ENCODE measurements around the gene SLC1A2.

The SLC1A2 gene

DNA sequence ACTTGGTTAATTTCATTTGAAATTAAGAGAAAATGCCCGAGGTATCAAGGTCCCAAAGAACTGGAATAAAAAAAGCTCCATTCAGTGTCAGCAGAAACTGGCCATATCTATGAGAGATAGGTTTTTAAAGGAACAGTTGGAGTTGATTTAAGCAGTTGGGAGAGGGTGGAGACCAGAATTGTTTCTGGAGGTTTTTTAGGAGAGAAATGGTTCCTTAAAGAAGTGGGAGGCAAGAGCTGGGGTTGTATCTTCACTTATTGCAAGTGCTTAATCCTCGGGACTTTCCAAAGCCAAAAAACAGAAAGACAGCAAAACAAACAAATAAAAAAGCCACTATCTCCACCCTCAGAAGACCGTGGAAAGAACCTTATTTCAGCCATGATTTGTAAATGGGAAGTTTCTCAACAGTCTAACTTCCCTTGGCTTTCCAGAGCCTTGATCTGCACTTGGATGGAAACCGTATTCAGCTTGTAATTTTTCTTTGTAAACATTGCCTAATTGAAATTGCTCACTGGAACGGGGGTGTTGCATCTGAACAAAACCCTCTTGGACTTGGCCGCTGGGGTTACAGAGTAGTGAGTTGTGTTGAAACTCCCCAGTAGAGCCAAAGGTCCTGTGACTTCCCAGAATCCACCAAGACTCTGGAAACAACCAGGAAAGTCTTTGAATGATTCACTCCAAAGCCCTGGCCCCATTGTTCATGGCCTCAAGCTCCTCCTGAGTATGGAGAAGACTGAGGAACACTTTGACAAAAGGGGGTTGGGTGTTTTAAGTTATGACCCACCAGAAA, 115.6 kb downstream of the SLC1A2 start:
- no peak for DNase-seq (ENCODE audit: low read depth in 2 of 2)

DNA sequence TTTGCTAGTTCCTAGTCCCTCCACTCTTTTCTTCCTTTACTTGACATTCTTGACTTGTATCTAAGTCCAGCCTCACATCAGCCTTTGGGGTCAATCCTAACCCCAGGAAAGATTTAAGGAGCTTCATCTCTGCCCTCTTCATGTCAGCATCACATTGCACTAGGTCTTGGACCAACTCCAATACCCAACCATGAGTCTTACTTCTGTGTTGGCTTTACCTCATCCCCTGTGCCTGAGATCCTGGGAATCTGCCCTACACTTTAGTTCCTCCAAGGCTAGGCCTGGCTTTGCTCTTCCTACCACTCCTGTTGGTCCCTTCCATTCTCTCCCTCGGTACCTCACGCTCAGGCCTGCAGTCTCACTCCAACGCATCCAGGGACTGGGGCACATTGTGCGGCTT, 117.0 kb downstream of the SLC1A2 start:
- no peak for DNase-seq (ENCODE audit: low read depth in 2 of 2)

DNA sequence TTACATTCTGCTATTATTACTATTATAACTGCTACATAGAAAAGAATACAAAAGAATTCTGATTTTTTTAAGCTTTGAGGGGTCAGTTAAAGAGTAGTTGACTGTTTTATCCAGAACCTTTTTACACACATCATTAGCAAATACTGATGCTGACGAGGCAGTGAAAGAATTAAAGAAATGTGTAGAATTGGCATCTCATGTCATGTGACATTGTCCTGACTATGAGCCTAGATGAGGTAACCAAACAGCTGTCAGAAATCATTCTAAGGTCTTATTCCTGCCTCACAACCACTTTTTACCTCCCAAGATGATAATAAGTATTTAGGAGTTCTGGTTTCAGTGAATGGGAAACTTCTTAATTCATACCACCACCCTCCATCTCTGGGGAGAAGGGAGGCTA, 121.0 kb downstream of the SLC1A2 start:
- DNase-seq (ENCODE audit: low read depth in 2 of 2), result no peak

DNA sequence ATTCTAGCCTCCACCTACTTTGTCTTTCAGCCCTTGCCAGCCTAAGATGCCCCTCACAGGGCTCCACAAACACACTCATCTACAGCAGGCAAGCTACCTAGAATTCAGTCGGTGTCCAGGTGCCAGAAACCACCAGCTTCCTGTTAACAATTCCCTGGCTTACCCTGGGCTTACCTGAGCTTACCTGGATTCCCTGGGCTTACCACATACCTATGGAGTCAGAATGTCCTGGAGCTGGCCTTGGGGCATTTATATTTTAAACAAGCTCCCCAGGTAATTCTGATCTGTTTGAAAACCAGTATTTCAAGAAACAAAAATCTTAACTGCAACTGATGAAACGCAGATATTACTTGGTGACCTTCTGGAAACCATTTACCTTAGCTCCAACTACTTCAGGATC, 123.6 kb downstream of the SLC1A2 start:
- no peak for DNase-seq (ENCODE audit: low read depth in 2 of 2)

DNA sequence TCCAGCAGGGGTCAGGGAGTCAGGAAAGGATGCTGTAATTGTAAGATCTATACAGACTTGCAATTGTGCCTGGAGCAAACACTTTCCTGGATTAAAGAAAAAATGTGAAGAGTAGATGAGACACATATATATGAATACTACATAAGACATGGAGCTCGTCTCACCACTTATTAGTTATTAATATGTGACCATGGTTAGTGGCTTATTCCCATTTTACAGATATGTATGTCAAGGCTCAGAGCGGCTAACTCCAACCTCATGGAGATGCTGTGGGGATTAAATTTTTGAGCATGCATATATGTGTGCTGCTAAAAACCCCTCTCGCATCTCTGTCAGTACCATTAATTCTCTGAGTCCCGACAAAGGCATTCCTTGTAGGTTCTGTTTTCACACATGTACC, 125.7 kb downstream of the SLC1A2 start:
- DNase-seq (ENCODE audit: low read depth in 2 of 2), result no peak

DNA sequence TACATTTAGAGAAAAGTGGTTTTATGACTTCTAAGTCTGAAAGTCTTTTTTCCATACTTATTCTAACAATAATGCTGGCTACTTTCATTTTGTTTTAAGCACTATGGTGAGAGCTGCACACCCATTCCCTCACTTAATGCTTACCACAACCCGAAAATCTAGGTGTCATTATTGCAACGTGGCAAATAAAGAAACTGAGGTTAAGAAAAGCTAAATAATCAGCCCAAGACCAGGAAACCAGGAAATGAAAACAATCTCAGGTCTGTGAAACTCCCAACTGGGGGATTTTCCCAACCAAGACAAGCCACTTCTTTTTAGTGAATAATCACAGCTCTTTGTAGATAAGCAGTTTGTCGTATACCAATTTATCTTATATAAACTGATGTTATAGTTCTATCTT, 126.3 kb downstream of the SLC1A2 start:
- no peak for DNase-seq (ENCODE audit: low read depth in 2 of 2)

DNA sequence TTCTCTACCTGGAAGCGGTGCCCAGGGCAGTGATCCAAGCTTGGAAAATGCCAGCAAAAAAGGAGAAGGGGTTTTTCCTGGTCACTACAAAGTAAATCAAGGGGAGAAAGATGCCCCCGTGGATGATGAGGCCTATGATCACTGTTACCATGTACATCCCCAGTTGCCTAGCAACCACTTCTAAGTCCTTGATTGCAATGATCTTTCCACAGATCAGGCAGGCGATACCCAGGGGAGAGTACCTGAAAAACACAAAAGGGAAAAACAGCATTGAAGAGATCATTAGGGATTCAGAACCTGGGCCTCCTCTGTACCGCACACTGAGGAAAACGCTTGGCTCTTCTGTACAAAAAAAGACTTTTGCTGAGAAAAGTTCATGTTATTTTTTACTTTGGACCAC, 127.1 kb downstream of the SLC1A2 start:
- DNase-seq (ENCODE audit: low read depth in 2 of 2), result no peak

DNA sequence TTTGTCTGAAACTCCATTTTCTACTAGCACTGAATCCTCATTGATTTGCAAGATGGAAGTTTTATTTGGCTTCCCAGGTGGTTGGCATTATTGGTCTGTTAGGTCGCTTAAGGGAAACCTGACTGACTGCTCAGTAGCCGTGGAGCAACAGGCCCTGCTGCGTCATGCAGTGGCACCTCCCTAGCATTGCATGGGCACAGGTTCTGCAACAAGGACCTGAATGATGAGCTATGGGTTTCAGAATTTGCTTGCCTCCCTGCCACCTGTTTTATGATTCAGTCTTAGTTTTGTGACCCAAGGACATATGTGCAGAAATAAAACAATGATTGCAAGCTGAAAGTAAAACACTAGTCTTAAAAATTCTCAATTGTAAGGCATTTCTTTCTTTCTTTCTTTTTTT, 128.5 kb downstream of the SLC1A2 start:
- DNase-seq (ENCODE audit: low read depth in 2 of 2), result no peak

DNA sequence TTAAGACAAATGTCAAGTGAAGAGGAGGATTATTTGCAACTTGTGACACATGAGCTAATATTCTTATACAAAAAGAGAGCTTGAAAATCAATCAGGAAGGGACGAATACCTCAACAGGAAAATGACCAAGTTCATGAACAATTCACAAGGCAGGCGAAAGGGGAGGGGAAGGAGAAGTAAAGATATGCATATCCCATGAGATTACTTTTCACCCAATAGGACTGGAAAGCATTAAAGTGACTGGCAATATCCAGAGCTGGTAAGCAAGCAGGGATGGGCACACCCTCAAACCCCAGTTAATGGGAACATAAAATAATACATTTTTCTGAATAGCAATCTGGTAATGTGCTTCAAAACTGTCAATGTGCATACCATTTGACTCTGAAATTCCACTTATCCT, 129.5 kb downstream of the SLC1A2 start:
- DNase-seq (ENCODE audit: low read depth in 2 of 2), result no peak

DNA sequence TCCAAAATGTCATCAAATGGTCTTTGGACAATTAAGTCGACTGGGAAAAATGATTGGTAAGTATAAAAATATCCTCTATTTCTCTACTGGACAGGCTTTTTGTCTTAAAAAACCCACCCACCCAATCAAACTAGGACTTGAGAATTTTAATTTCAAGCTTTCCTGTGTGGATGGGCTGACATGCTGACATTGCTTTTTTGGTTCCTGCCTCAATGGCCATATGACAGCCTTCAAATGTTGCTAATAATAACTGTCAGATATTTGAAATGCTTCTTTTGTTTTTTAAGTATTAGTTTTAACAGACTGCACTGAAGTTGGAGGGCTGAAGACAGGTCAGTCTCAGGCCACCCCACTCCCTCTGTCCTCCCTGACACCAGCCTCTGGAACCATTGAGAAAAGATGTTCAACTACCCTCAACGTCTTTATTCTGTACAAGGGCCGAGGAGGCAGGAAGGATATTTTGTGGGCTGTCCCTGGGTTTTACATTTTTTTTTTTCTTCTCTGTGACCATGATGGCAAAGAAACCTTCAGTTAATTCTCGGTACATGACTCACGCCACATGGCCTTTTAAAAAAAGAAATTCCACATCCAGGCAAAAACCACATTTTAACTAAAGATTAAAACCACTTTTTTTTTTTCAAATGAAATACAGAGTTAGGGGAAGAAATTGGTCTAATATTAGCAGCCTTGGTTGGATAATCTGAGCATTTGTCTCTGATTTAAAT, 130.4 kb downstream of the SLC1A2 start:
- no peak for DNase-seq (ENCODE audit: low read depth in 2 of 2)

DNA sequence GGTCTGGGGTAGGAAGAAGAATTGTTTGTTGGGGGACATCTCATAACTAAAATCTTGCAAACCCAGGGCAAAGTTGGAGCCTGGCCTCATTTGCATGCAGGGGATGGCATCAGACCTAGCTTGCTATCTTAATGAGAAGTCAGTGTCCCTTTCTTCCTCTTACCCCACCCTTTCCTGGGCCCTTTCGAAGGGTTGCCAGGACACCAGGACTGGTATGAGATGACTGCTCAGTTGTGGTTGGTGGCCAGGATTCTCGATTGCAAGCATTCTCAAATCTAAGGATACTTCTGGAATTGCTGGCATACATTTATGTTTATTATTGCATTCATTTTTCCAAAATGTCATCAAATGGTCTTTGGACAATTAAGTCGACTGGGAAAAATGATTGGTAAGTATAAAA, 131.0 kb downstream of the SLC1A2 start:
- DNase-seq (ENCODE audit: low read depth in 2 of 2), result no peak

DNA sequence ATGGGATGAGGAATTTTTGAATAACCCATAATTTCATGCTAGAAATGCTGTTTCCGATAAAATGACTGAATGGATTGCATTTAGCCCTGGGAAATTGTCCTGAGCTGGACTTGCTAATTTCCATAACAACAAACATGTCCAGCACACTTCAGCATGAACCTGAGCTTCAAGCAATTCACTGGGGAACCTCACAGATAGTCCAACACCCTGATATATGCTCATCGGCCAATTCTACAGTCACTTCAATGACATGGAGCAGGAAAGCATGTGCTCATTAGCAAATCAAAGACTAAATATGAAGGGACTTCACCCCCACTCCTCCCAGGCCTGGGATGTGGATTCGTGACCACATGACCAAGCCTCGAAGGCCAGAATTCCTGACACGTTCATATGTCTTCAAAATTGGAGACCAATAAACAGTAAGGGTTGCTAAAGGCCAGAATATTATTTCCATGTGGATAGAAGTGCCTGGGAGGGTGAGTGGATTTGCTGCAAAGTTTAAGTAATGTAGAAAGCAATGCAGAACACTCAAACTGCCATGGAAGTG, 131.9 kb downstream of the SLC1A2 start:
- no peak for DNase-seq (ENCODE audit: low read depth in 2 of 2)

DNA sequence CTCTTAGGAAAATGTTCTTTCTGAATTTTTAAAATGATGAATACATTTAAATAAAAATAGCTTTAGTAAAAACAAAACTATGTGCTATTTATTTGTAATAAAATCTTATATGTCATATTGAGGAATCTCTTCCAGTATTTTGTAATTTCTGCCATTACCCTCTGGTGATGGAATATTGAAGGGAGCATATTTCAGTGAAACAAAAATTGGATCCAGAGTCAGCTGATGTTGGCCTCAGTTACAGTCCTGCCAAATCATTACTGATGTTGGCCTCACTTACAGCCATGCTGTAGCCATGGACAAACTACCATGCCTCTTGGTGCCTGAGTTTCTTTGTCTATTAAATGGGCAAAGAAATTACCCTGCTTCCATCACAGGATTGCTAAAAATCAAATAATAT, 133.2 kb downstream of the SLC1A2 start:
- DNase-seq (ENCODE audit: low read depth in 2 of 2), result no peak

DNA sequence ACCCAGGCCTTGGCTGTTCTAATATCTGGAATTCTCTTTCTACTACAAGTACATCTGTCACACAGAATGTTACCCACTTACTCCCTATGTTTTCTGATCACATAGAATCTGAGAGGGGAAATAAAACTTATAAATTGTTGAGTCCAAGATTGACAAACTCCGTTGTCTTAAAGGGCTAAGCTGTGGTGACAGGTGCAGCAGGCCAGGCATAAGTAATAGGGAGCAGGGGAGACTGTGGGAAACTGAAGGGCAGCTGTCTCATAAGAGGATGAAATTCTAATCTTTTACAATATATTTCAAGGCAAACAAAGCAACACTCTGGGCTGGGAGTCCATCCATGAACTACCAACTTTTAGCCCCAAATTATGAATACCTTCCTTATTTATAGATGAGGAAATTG, 133.9 kb downstream of the SLC1A2 start:
- no peak for DNase-seq (ENCODE audit: low read depth in 2 of 2)

DNA sequence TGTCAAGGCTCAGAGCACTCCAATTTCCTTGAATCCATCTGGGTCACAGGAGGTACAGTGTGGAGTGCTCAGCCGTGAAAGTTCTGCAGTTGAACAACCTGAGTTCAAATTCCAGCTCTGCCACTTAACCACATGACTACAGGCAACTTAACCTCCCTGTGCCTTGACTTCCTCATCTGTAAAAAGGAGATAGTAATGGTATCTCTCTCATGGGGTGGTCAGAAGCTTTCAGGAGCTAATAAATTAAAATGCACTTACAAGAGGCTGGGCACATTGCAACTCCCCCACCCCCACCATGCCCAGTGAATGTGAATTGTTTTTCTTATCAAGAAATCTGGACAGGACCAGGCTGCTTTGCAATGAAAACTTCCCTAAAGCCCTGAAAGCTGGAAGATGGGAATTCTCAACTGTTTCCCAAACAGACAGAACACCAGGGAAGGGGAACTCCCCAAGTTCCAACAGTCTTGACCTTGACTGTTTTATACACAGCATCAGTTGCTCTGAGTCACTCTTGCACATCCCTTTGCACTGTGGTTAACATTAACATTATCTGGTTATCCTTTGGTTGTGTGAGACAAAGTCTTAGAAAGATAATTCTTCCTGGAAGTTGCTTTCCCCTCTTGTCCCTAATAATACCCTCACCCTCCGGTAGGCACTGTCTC, 137.0 kb downstream of the SLC1A2 start:
- DNase-seq (ENCODE audit: low read depth in 2 of 2), result no peak

DNA sequence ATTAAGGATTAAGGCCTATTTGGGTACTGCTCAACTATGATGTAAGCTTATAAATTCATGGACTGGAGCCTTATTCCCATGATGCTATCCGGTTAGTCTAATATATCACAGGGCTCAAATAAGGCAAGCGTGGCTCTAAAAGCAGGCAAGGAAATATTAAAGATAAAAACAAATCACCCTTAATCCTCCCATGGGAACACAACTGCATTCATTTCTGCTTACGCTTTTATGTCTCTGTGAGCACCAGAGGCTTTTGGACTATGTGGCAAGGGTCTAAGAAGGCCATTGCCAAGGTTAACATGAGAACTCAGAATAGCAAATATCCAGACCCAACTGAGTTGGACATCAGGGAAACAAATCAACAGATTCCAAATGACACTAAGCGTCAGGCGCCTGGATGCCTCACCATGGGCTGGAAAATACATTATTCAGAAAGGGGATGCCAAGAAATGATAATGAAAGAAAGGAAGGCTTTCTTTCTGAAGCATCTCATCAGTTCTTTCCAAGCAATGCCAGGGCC, 138.1 kb downstream of the SLC1A2 start:
- DNase-seq (ENCODE audit: low read depth in 2 of 2), result no peak

DNA sequence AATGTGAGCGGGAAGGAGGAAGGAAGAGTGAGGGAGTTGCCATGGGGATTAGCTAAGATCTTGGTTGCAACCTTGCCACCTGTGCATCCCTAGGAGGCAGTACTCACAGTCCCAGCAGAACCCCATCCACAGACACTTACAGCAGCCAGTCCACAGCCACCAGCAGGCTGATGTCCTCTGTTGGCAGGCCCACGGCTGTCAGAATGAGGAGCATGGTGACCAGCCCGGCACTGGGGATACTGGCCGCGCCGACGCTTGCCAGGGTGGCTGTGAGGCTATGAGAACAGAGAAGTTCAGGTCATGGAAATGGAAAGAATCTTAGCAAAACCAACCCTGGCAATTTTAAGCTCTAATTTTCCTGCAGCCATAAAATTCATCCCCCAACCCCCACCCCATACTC, 138.6 kb downstream of the SLC1A2 start:
- DNase-seq (ENCODE audit: low read depth in 2 of 2), result no peak

DNA sequence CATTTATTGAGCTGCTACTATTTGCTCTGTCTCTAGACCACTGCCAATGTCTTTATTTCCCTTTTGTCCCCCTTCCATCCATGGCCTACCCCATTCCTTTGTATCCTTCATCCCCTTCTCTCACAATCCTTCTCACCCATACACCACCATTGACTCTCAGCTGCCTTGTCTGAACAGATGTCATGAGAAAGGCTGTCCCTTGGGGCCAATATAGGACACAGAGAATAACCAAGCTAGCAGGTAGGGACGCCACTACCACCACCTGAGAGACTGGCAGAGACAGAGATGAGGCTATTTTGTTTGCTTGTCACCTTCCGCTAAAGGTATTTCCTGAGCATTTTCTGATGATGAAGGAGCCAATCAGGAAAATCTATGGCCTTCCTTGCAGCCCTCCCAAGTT, 141.5 kb downstream of the SLC1A2 start:
- DNase-seq (ENCODE audit: low read depth in 2 of 2), result no peak

DNA sequence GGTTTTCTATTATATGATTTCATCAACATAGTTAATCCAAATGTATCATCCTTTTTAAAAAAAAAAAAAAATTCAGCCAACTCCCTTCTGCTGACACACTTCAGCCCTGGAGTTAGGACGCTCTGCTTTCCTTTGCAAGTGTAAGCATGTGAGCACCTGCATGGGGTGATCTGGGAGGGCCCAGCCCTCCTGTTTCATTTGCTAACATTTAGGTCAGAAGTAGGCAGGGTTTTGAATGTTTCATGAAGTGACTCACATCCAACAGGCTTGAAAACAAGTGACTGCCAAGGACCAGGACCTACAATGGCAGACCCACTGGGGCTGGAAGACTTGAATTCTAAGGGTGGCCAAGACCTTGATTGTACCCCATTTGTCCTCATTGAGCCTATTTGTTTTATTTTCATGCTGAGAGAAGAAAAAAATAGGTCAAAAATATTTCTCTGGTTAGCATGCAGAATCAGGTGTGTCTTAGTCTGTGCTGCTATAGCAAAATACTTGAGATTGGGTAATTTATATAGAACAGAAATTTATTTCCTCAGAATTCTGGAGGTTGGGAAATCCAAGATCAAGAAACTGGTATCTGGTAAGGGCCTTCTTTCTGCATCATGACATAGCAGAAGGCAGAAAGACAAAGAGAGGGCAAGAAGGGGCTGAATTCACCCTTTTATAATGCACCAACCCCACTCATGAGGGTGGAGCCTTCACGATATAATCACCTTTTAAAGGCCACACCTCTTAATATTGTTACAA, 142.8 kb downstream of the SLC1A2 start:
- peak; percentile 8 to 17 for DNase-seq (ENCODE audit: low read depth in 2 of 2)

DNA sequence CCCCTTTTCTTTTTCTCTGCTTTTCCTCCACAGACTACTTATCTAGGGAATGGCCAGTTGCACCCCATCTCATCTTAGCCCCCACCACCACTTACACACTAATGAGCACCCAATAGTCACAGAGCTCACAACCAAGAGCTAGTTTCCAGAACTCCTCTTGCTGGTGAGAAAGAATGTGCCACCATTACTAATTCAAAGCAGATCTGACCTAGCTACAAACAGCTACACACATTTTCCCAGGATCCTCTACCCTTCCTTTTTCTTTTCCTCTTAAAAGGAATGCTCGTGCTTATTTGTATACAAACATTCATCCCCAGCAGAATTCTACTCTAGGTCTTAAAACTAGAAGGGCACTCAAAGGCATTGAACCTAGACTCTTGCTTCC, 143.6 kb downstream of the SLC1A2 start:
- DNase-seq (ENCODE audit: low read depth in 2 of 2), result no peak

DNA sequence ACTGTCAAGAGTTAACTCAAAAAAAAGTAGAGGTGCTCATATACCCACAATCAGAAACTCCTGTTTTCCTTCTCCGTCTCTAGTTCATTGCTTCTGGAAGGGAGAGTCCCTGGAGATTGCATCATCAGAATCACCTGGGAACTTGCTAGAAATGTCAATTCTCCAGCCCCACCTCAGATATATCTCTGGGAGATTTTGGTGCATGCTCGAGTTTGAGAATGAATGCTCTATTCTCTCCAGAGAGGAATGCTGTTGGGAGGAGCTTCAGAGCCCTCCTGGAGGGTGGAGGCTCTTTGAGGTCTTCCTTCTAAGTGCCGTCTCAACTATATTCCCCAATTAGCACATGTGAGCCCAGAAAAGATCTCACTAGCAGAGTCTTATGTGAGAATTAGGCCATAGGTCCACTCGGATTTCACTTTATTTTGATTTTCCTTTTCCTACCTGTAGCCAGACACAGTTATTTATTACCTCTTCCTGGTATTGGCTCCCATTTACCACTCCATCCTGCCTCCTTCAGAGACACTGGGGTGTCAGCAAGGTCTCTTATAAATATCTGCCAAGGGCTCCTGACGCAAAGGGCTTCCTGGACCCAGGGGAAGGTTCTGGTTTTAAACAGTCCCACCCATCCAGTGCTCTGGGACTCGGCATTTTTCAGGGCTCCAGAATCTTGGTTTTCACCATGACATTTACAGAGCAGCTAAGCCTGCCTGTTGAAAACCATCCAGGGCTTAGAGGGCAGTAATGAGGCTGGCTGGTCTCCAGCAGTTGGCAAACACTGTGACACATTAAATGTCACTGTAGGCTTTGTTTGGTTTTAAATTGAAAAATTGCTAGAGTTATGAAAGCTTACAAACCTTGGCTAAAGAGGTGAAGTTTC, 144.2 kb downstream of the SLC1A2 start:
- DNase-seq (ENCODE audit: low read depth in 2 of 2), result no peak

All from stimulated activated CD4-positive, alpha-beta T cell treated with anti-CD3 and anti-CD28 coated beads, Interleukin-15, amount 100 ng/mL, for 48 hours (primary cell).